Measurements from ENCODE around the gene DNMT3L.
"Not testable (repeated sequence)": the region's sequence is repeated elsewhere in the genome, so short reads cannot be mapped to it uniquely, and the experiment has no call there.

Gene DNMT3L

GRCh38 chr21:44206698-44207676, 54.7 kb downstream of the DNMT3L start:
- not testable (repeated sequence) for H3K36me3 ChIP-seq (ENCODE audit: control insufficient read depth, insufficient read depth, low read length); H3K27ac ChIP-seq (ENCODE audit: low read depth, low read length, severe bottlenecking); H3K4me1 ChIP-seq (ENCODE audit: control insufficient read depth, insufficient read depth, low read length, poor library complexity, severe bottlenecking); H3K9me3 ChIP-seq (ENCODE audit: control insufficient read depth, low read length); H3K4me3 ChIP-seq (ENCODE audit: extremely low read depth, insufficient read depth, low read length, poor library complexity, severe bottlenecking)
- no CpG with 5 or more reads among the region's 33 CpGs for WGBS, 2 experiments (ENCODE audit: insufficient coverage in 2 of 2)

DNA sequence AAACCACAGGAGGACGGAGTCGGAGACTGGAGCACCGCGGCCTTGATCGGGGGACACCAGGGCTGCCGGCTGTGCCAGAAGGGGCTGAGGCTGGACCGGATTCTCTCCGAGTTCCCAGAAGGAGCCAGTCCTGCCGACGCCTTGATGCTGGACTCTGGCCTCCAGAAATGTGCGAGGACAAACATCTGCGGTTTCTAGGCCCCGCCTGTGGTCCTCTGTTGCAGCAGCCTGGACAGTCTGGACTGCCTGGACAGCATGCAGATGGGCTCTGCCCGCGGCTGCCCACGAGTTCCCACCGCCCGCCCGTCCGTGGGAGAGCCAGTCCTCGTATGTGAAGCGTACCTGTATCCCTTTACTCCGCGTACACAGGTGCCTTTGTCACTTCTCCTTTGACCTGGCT, 55.5 kb downstream of the DNMT3L start:
- H3K27ac ChIP-seq (ENCODE audit: low read depth, low read length, severe bottlenecking); H3K36me3 ChIP-seq (ENCODE audit: control insufficient read depth, insufficient read depth, low read length); H3K4me1 ChIP-seq (ENCODE audit: control insufficient read depth, insufficient read depth, low read length, poor library complexity, severe bottlenecking); H3K9me3 ChIP-seq (ENCODE audit: control insufficient read depth, low read length); H3K4me3 ChIP-seq (ENCODE audit: extremely low read depth, insufficient read depth, low read length, poor library complexity, severe bottlenecking): not testable (repeated sequence)
- WGBS, 2 experiments (ENCODE audit: insufficient coverage in 2 of 2) = no CpG with 5 or more reads among the region's 24 CpGs

DNA sequence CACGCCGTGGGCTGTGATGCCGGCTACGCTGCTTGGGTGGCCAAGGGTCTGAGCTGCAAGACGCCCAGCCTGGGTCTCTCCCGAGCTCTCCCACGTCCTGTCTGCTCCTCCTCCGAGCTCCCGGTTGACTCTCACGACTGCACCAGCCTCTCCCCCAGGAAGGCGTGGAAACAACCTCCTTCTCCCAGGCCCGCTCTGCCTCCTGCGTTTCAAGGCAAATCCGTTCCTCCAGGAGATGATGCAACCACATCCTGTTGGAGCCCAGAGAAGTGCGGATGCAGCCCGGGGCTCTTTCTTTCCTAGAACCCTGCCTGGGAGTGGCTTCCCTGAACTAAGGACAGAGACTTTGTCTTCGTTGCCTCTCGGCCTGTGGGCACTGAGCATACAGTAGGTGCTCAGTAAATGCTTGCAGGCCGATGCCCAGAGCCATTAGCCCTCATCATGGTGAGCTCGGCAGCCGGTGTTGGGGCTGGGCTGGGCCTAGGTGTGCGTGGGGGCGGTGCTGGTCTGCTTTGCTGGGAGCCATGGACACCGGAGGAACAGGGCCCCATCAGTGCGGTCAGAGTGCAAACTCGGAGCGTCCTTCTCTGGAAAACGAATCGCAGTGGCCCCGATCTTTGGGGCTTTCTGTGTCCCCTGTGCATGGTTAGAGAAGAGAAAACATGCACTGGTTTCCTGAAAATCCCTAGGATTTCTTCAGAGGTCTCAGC, 59.0 kb downstream of the DNMT3L start:
- no CpG with 5 or more reads among the region's 30 CpGs for WGBS, 2 experiments (ENCODE audit: insufficient coverage in 2 of 2)
- H3K4me3 ChIP-seq (ENCODE audit: extremely low read depth, insufficient read depth, low read length, poor library complexity, severe bottlenecking); H3K27ac ChIP-seq (ENCODE audit: low read depth, low read length, severe bottlenecking); H3K36me3 ChIP-seq (ENCODE audit: control insufficient read depth, insufficient read depth, low read length); H3K4me1 ChIP-seq (ENCODE audit: control insufficient read depth, insufficient read depth, low read length, poor library complexity, severe bottlenecking); H3K9me3 ChIP-seq (ENCODE audit: control insufficient read depth, low read length): not testable (repeated sequence)

GRCh38 chr21:44199997-44200396, 61.7 kb downstream of the DNMT3L start:
- not testable (repeated sequence) for H3K27ac ChIP-seq (ENCODE audit: low read depth, low read length, severe bottlenecking); H3K4me3 ChIP-seq (ENCODE audit: extremely low read depth, insufficient read depth, low read length, poor library complexity, severe bottlenecking); H3K4me1 ChIP-seq (ENCODE audit: control insufficient read depth, insufficient read depth, low read length, poor library complexity, severe bottlenecking); H3K36me3 ChIP-seq (ENCODE audit: control insufficient read depth, insufficient read depth, low read length); H3K9me3 ChIP-seq (ENCODE audit: control insufficient read depth, low read length)
- WGBS, 2 experiments (ENCODE audit: insufficient coverage in 2 of 2) = no CpG with 5 or more reads among the region's 11 CpGs

- Histone ChIP-seq H3K27ac (ENCODE audit: low read depth, low read length, severe bottlenecking) (no peak overlapping the region), H3K4me1 (ENCODE audit: control insufficient read depth, insufficient read depth, low read length, poor library complexity, severe bottlenecking) (no peaks in the 10 kb centered on the region), H3K4me3 (ENCODE audit: extremely low read depth, insufficient read depth, low read length, poor library complexity, severe bottlenecking) (no peak overlapping the region), H3K36me3 (ENCODE audit: control insufficient read depth, insufficient read depth, low read length) (no peaks in the 10 kb centered on the region), H3K9me3 (ENCODE audit: control insufficient read depth, low read length) (no peaks in the 10 kb centered on the region)
- WGBS, 2 experiments (ENCODE audit: insufficient coverage in 2 of 2) = no CpG with 5 or more reads among the region's 15 CpGs
These were observed 62.2 kb downstream of the DNMT3L start for GRCh38 chr21:44199448-44199847.

DNA sequence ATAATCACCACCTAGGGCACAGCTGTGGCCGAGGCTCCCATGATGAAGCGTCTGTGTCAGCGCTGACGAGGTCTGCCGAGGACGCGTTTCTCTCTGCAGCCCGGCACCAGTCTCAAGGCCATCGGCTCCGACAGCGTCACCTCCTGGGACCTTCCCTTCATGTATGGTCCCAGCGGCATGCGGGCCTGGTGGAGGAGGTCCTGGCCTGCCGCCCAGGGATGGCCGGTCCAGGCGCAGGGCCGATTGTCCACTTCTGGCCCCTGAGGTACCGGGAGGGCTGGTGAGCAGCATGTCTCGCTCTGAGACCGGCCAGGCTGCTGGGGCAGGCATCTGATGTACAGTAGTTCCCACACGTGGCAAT, 64.6 kb downstream of the DNMT3L start:
- H3K36me3 ChIP-seq (ENCODE audit: control insufficient read depth, insufficient read depth, low read length); H3K4me3 ChIP-seq (ENCODE audit: extremely low read depth, insufficient read depth, low read length, poor library complexity, severe bottlenecking); H3K4me1 ChIP-seq (ENCODE audit: control insufficient read depth, insufficient read depth, low read length, poor library complexity, severe bottlenecking); H3K9me3 ChIP-seq (ENCODE audit: control insufficient read depth, low read length); H3K27ac ChIP-seq (ENCODE audit: low read depth, low read length, severe bottlenecking): not testable (repeated sequence)
- WGBS, 2 experiments (ENCODE audit: insufficient coverage in 2 of 2) = no CpG with 5 or more reads among the region's 21 CpGs
